ENCODE results near the gene NREP.

The NREP gene

DNA sequence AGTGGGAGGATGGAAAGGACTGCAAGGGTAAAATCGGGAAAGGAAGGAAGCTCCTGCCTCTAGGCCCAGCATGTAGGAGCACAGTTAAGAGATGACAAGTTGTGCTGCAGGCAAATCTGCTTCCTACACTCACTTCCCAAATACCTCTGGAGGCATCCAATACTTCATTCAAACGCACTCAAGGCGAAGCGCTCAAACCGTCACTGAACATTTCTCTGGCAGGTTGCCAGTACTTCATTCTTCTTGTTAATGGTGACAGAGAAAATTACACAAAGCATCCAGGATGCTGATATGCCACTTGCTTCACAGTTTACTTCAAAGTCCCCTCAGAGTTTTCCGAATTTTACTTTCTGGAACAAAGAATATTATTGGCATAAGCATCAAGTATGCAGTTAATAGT is 59.8 kb downstream of the NREP start:
- DNase-seq (ENCODE audit: low spot score), result no peak

DNA sequence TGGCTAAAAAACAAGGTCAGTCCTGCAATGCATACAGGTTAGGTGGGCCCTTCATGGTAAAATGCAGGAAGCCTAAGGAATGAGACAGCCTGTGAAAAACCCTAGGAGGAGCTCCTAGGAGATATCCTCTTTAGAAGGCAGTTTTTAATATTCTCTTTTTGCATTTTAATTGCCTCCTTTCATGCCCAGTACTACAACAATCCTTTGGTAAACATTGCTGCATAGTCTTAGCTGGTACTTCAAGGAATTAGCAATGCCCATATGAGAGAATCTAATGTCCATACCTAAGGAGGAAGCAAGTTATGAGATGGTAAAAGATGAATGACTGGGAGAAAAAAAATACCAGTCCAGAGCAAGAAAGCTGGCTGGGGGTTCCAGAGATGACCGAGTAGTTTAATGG is 61.0 kb downstream of the NREP start:
- DNase-seq (ENCODE audit: low spot score), result no peak

- no peak for DNase-seq (ENCODE audit: low spot score)
Observed at GRCh38 chr5:111694133-111694532, 62.9 kb downstream of the NREP start.

- DNase-seq (ENCODE audit: low spot score), result no peak
Observed at GRCh38 chr5:111691914-111692313, 65.1 kb downstream of the NREP start.

DNA sequence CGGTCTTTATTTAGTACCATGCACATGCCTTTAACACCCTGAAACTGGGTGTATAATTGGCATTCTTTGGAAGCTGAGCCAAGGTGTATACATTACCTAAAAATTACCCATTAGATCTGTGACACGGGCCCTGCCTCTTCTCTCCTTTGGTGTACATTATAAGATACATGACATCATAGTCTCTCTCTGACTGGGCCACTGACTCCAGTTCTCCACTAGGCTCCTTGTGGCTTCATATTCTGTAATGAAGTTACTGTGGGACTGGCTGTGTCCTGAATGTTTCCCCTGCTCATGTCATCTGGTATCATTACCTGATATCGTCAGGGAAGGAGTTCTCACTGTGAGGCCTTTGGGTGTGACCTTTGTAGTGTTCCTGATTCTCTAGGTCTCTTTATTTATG is 65.5 kb downstream of the NREP start:
- DNase-seq (ENCODE audit: low spot score), result no peak

GRCh38 chr5:111689357-111689935 is 67.5 kb downstream of the NREP start:
- DNase-seq (ENCODE audit: low spot score), result no peak

GRCh38 chr5:111685969-111686368 is 71.0 kb downstream of the NREP start:
- no peak for DNase-seq (ENCODE audit: low spot score)

GRCh38 chr5:111682641-111683040 is 74.4 kb downstream of the NREP start:
- DNase-seq (ENCODE audit: low spot score), result no peak

DNA sequence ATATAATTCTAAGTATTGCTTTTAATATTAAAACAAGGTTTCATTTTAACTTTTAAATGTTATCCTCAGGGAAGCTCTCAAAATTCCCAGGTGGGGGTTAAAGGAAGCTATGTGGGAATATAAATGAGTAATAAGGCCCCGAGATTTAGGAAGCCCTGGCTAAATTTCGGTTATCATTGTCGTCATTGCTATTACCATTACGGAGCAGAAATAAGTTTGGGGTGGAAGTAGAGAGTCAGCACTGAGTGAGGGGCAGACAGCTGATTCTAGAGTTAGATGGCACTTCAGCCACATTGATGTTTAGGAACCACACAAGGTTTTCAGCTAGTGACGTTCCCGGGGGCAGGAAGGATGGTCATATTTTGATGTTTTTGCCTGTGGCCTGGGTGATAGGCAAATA is 74.9 kb downstream of the NREP start:
- no peak for DNase-seq (ENCODE audit: low spot score)

GRCh38 chr5:111681414-111682120 is 75.4 kb downstream of the NREP start:
- DNase-seq (ENCODE audit: low spot score), result no peak

GRCh38 chr5:111680737-111681413 is 76.1 kb downstream of the NREP start:
- DNase-seq (ENCODE audit: low spot score), result no peak

- DNase-seq (ENCODE audit: low spot score), result no peak
Observed at GRCh38 chr5:111679611-111680010, 77.4 kb downstream of the NREP start.
